LNCAP (cell line): ENCODE results near the gene CLEC18A.

Experiments used
- CTCF ChIP-seq: fragments of 450-650 bp; IDR thresholded peaks from 2 replicates; pipeline ENCODE4 v1.5.1; 2017; ENCODE audit warnings: mild to moderate bottlenecking

Gene CLEC18A

GRCh38 chr16:69936751-69937211 is 14.4 kb upstream of the CLEC18A start:
- no peak for TF ChIP-seq CTCF

GRCh38 chr16:69937465-69937951 is 13.6 kb upstream of the CLEC18A start:
- peak; percentile 62 for TF ChIP-seq CTCF

GRCh38 chr16:69938981-69939820 is 11.9 kb upstream of the CLEC18A start:
- TF ChIP-seq CTCF = no peak

- TF ChIP-seq CTCF = no peak
These were observed 11.1 kb upstream of the CLEC18A start for GRCh38 chr16:69939821-69940585.

- TF ChIP-seq CTCF = no peak
These were observed 10.5 kb upstream of the CLEC18A start for GRCh38 chr16:69940676-69941075.

GRCh38 chr16:69941251-69942098 is 9.7 kb upstream of the CLEC18A start:
- no peak for TF ChIP-seq CTCF

GRCh38 chr16:69942099-69942491 is 9.0 kb upstream of the CLEC18A start:
- TF ChIP-seq CTCF = no peak
